Smooth muscle cell (in vitro differentiated cells): Measurements from ENCODE around the gene MPRIP. TPM values are rescaled to one million over a fixed set of nuclear protein-coding genes. Genes with fewer than 3 reads are reported as not detected.

Experiments used
- DNase-seq: peaks from one replicate; lab custom pipeline; 2025; ENCODE audit not compliant: unreplicated experiment; lab: John Stamatoyannopoulos, UW
- H2AFZ ChIP-seq: fragments of 200-600 bp; sonication (generic); 2 replicates; pipeline ENCODE4 v1.6.0; 2016; ENCODE audit warnings: antibody characterized with exemption, low read depth, mild to moderate bottlenecking
- H3F3A ChIP-seq: fragments of 200-600 bp; sonication (generic); 2 replicates; pipeline ENCODE4 v1.6.0; 2017; ENCODE audit warnings: antibody characterized with exemption, low read depth
- H3K27ac ChIP-seq: fragments of 200-600 bp; sonication (generic); 2 replicates; pipeline ENCODE4 v1.5.1; 2016; ENCODE audit warnings: low read depth, mild to moderate bottlenecking
- H3K27me3 ChIP-seq: fragments of 200-600 bp; sonication (generic); 2 replicates; pipeline ENCODE4 v1.6.1; 2016; ENCODE audit warnings: low read depth, mild to moderate bottlenecking
- H3K36me3 ChIP-seq: fragments of 200-600 bp; sonication (generic); 2 replicates; pipeline ENCODE4 v1.5.1; 2016; ENCODE audit warnings: low read depth
- H3K4me1 ChIP-seq: fragments of 200-600 bp; sonication (generic); 2 replicates; pipeline ENCODE4 v1.5.1; 2016; ENCODE audit warnings: low read depth
- H3K4me2 ChIP-seq: fragments of 200-600 bp; sonication (generic); 2 replicates; pipeline ENCODE4 v1.6.0; 2016; ENCODE audit warnings: mild to moderate bottlenecking
- H3K4me3 ChIP-seq: fragments of 200-600 bp; sonication (generic); 2 replicates; pipeline ENCODE4 v1.5.1; 2016; ENCODE audit warnings: mild to moderate bottlenecking
- H3K79me2 ChIP-seq: fragments of 200-600 bp; sonication (generic); 2 replicates; pipeline ENCODE4 v1.6.0; 2016; ENCODE audit warnings: low read depth, mild to moderate bottlenecking
- H3K9ac ChIP-seq: fragments of 200-600 bp; sonication (generic); 2 replicates; pipeline ENCODE4 v1.6.0; 2016; ENCODE audit warnings: low read depth
- H3K9me3 ChIP-seq: fragments of 200-600 bp; sonication (generic); replicated peaks from 2 replicates; pipeline ENCODE4 v1.5.1; 2016; ENCODE audit warnings: low read depth
- H4K20me1 ChIP-seq: fragments of 200-600 bp; sonication (generic); 2 replicates; pipeline ENCODE4 v1.6.0; 2016; ENCODE audit warnings: low read depth
- CTCF ChIP-seq: fragments of 200-600 bp; sonication (generic); IDR thresholded peaks from 2 replicates; pipeline ENCODE4 v1.5.1; 2017; ENCODE audit warnings: borderline replicate concordance, mild to moderate bottlenecking, antibody characterized with exemption; ENCODE audit not compliant: insufficient read depth, poor library complexity, severe bottlenecking
- WGBS: methylation state at CpG from one replicate; pipeline ENCODE4 v1.1.7; 2016; ENCODE audit warnings: low lambda C conversion rate; 5-methylcytosine and 5-hydroxymethylcytosine counted together
- polyA plus RNA-seq: library from polyadenylated mRNA; unstranded; fragments of >200 nt; fragmentation: Nextera tagmentation; extraction: Ambion mirVana; gene quantifications from 2 replicates; pipeline ENCODE4 v1.2.1, GENCODE V29; 2016
- total RNA-seq: library from RNA; depleted of rRNA; stranded (reverse); fragments of >200 nt; gene quantifications from 2 replicates; pipeline ENCODE4 v1.2.3, GENCODE V29; 2014

Gene MPRIP
- total and polyA plus RNA-seq, 2 experiments from 2014 or later: 58.8 to 69.3 TPM

- Histone ChIP-seq H2AFZ (no peak overlapping the region), H4K20me1 (peaks cover 100% of the 10 kb centered on the region), H3K9ac (no peak overlapping the region), H3K36me3 (no peaks in the 10 kb centered on the region), H3K27me3 (no peaks in the 10 kb centered on the region), H3K4me2 (no peak overlapping the region), H3K4me3 (no peak overlapping the region), H3K79me2 (peaks cover 91% of the 10 kb centered on the region), H3K9me3 (no peaks in the 10 kb centered on the region), H3K4me1 (peaks cover 6% of the 10 kb centered on the region), H3F3A (peaks cover 5% of the 10 kb centered on the region), H3K27ac (no peak overlapping the region)
- no peak for DNase-seq
- TF ChIP-seq CTCF: no peak
- WGBS: 77% methylated on average over 14 of the region's 14 CpGs
These were observed 29.5 kb downstream of the MPRIP start for GRCh38 chr17:17071531-17072360.

DNA sequence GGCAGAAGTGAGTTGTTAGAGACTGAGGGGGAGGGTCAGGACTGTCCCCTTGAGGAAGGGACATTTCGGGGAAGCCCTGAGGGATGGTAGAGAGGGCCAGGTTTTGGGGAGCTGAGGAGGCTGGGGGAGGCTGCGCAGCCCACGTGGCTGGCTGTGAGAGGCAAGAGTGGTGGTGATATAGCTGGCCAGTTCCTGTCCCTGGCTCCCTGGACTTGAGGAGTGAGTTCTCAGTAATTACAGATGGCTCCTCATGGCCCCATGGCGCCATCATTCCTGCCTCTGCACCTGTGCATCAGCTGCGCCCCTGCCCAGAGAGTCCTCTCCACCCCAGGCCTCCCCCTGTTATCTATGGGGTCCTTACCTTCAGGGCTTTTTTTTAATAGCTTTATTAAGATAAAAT, 30.3 kb downstream of the MPRIP start:
- no peak for TF ChIP-seq CTCF
- no peaks in the 10 kb centered on the region for H3K9me3 ChIP-seq
- H3F3A ChIP-seq: no peaks in the 10 kb centered on the region
- no peak for DNase-seq
- H3K27me3 ChIP-seq: no peaks in the 10 kb centered on the region
- no peaks in the 10 kb centered on the region for H3K36me3 ChIP-seq
- no peak overlapping the region for H3K4me2 ChIP-seq
- H2AFZ ChIP-seq: no peak overlapping the region
- peaks cover 91% of the 10 kb centered on the region for H3K79me2 ChIP-seq
- no peak overlapping the region for H3K4me3 ChIP-seq
- peaks cover 100% of the 10 kb centered on the region for H4K20me1 ChIP-seq
- no peaks in the 10 kb centered on the region for H3K4me1 ChIP-seq
- H3K27ac ChIP-seq: no peak overlapping the region
- WGBS: 95% methylated on average over 5 of the region's 5 CpGs
- H3K9ac ChIP-seq: no peak overlapping the region

GRCh38 chr17:17073030-17073564, 30.8 kb downstream of the MPRIP start:
- no peaks in the 10 kb centered on the region for H3K4me1 ChIP-seq
- no peak overlapping the region for H2AFZ ChIP-seq
- no peak for DNase-seq
- H3K9ac ChIP-seq: no peak overlapping the region
- no peaks in the 10 kb centered on the region for H3K27me3 ChIP-seq
- H3F3A ChIP-seq: no peaks in the 10 kb centered on the region
- no peak overlapping the region for H3K4me3 ChIP-seq
- WGBS: 94% methylated on average over 12 of the region's 12 CpGs
- no peak overlapping the region for H3K27ac ChIP-seq
- no peak for TF ChIP-seq CTCF
- H3K36me3 ChIP-seq: no peaks in the 10 kb centered on the region
- H3K79me2 ChIP-seq: peaks cover 91% of the 10 kb centered on the region
- no peaks in the 10 kb centered on the region for H3K9me3 ChIP-seq
- no peak overlapping the region for H3K4me2 ChIP-seq
- peaks cover 100% of the 10 kb centered on the region for H4K20me1 ChIP-seq
